GM12864 (cell line): ENCODE measurements around the gene PLIN3.
A peak's percentile ranks its signal among the peaks of the same experiment; 100 is the strongest.

Experiments
- DNase-seq: peaks from one replicate; pipeline ENCODE4 v3.0.0-alpha.2; 2011; ENCODE audit warnings: low read depth
- H3K4me3 ChIP-seq: 2 replicates; pipeline ENCODE4 v1.5.1; 2011; ENCODE audit warnings: mild to moderate bottlenecking, low read depth, low read length, control low read depth
- CTCF ChIP-seq: IDR thresholded peaks from 2 replicates; pipeline ENCODE4 v1.5.1; 2011; ENCODE audit warnings: low read depth, mild to moderate bottlenecking, moderate library complexity, low read length, control low read depth, inconsistent platforms; ENCODE audit errors: missing control alignments

PLIN3 gene

GRCh38 chr19:4867534-4868285, at the start of gene PLIN3:
TSS of gene PLIN3 (minus strand) at chr19:4867667. CDS start at chr19:4861394, 6,273 bp downstream.
- TF ChIP-seq CTCF = no peak
- peak; percentile 84 for DNase-seq
- H3K4me3 ChIP-seq = peak within 1 kb of the TSS; percentile 83

- peak overlapping the region; percentile 24 for H3K4me3 ChIP-seq
- DNase-seq = no peak
- TF ChIP-seq CTCF = no peak
These were observed 49.0 kb upstream of the PLIN3 start for GRCh38 chr19:4916292-4917082.

GRCh38 chr19:4914736-4915501, 47.5 kb upstream of the PLIN3 start:
- no peak for TF ChIP-seq CTCF
- no peak overlapping the region; the same call in 1 of the 2 replicates for H3K4me3 ChIP-seq
- DNase-seq = no peak

- no peak for DNase-seq
- TF ChIP-seq CTCF = no peak
- H3K4me3 ChIP-seq = no peak overlapping the region
These were observed 46.7 kb upstream of the PLIN3 start for GRCh38 chr19:4913996-4914735.

GRCh38 chr19:4911786-4912672, 44.6 kb upstream of the PLIN3 start:
- H3K4me3 ChIP-seq = peak overlapping the region; percentile 54
- peak; percentile 37 for DNase-seq
- peak; percentile 53 for TF ChIP-seq CTCF
